Fibroblast of lung (primary cell): ENCODE measurements around the gene RUBCNL. TPM values are rescaled to one million over a fixed set of nuclear protein-coding genes. Genes with fewer than 3 reads are reported as not detected.

Experiments used
- DNase-seq, 2 donors: peaks; one replicate each; pipeline versions ENCODE4 v3.0.0 to v3.0.0-alpha.2; 2010; ENCODE audit warnings: low read depth in 2 of 2
- H2AFZ ChIP-seq: 2 replicates; pipeline ENCODE4 v1.5.1; 2012; ENCODE audit warnings: low read length, control low read depth, inconsistent platforms
- H3K27ac ChIP-seq: 2 replicates; pipeline ENCODE4 v1.5.1; 2011; ENCODE audit warnings: low read length, control low read depth; ENCODE audit not compliant: insufficient read depth
- H3K27me3 ChIP-seq: 2 replicates; pipeline ENCODE4 v1.5.1; 2011; ENCODE audit warnings: mild to moderate bottlenecking, low read length; ENCODE audit not compliant: control insufficient read depth, insufficient read depth
- H3K36me3 ChIP-seq: 2 replicates; pipeline ENCODE4 v1.5.1; 2011; ENCODE audit warnings: low read length; ENCODE audit not compliant: control insufficient read depth, insufficient read depth
- H3K4me1 ChIP-seq: 2 replicates; pipeline ENCODE4 v1.5.1; 2011; ENCODE audit warnings: low read length; ENCODE audit not compliant: control insufficient read depth, insufficient read depth; ENCODE audit errors: extremely low read depth
- H3K4me2 ChIP-seq: 2 replicates; pipeline ENCODE4 v1.5.1; 2011; ENCODE audit warnings: low read length, control low read depth; ENCODE audit not compliant: insufficient read depth; ENCODE audit errors: extremely low read depth
- H3K4me3 ChIP-seq, 4 experiments: fragments of 200-600 bp in 1 of 4; sonication (generic) in 1 of 4; replicated peaks in 1 of 4; 2 replicates each; pipeline ENCODE4 v1.5.1; 2011 to 2016; ENCODE audit warnings: low read length in 4 of 4, low read depth in 3 of 4, mild to moderate bottlenecking in 3 of 4, control low read depth in 2 of 4, inconsistent platforms in 1 of 4, mixed read lengths in 1 of 4; ENCODE audit not compliant: insufficient read depth in 1 of 4; ENCODE audit errors: control extremely low read depth in 1 of 4
- H3K79me2 ChIP-seq: 2 replicates; pipeline ENCODE4 v1.5.1; 2012; ENCODE audit warnings: mild to moderate bottlenecking, low read length, inconsistent platforms; ENCODE audit not compliant: control insufficient read depth, insufficient read depth
- H3K9ac ChIP-seq: 2 replicates; pipeline ENCODE4 v1.5.1; 2011; ENCODE audit warnings: mild to moderate bottlenecking, low read length, control low read depth; ENCODE audit not compliant: insufficient read depth
- H3K9me3 ChIP-seq: 2 replicates; pipeline ENCODE4 v1.5.1; 2012; ENCODE audit warnings: low read depth, low read length; ENCODE audit not compliant: control insufficient read depth, insufficient read depth
- H4K20me1 ChIP-seq: 2 replicates; pipeline ENCODE4 v1.5.1; 2011; ENCODE audit warnings: low read length; ENCODE audit not compliant: control insufficient read depth, insufficient read depth; ENCODE audit errors: extremely low read depth
- CTCF ChIP-seq, 2 donors: IDR thresholded peaks in 1 of 2; conservative IDR thresholded peaks in 1 of 2; 1 replicate in 1 of 2; 2 replicates in 1 of 2; pipeline ENCODE4 v1.5.1; 2011 to 2012; ENCODE audit warnings: low read length in 2 of 2, control low read depth in 1 of 2, inconsistent platforms in 1 of 2, low read depth in 1 of 2, mild to moderate bottlenecking in 1 of 2
- EZH2 ChIP-seq: IDR thresholded peaks from 2 replicates; pipeline ENCODE4 v1.5.1; 2012; ENCODE audit warnings: low read length, control low read depth, mild to moderate bottlenecking; ENCODE audit errors: missing control alignments
- polyA plus RNA-seq, 2 donors: library from polyadenylated mRNA; depleted of rRNA in 1 of 2; stranded (reverse) in 1 of 2; unstranded in 1 of 2; fragments of >200 nt; gene quantifications; 2 replicates each; pipeline ENCODE4 v1.2.1, GENCODE V29; 2011 to 2012; ENCODE audit warnings: missing spikeins in 1 of 2
- total RNA-seq: library from RNA; depleted of rRNA; stranded (reverse); fragments of >200 nt; gene quantifications from 2 replicates; pipeline ENCODE4 v1.2.1, GENCODE V29; 2014

The RUBCNL gene
- total and polyA plus RNA-seq, 2 donors (not counting 1 experiment from before 2014, with no cell fraction given), result 0.70 to 3.6 TPM

DNA sequence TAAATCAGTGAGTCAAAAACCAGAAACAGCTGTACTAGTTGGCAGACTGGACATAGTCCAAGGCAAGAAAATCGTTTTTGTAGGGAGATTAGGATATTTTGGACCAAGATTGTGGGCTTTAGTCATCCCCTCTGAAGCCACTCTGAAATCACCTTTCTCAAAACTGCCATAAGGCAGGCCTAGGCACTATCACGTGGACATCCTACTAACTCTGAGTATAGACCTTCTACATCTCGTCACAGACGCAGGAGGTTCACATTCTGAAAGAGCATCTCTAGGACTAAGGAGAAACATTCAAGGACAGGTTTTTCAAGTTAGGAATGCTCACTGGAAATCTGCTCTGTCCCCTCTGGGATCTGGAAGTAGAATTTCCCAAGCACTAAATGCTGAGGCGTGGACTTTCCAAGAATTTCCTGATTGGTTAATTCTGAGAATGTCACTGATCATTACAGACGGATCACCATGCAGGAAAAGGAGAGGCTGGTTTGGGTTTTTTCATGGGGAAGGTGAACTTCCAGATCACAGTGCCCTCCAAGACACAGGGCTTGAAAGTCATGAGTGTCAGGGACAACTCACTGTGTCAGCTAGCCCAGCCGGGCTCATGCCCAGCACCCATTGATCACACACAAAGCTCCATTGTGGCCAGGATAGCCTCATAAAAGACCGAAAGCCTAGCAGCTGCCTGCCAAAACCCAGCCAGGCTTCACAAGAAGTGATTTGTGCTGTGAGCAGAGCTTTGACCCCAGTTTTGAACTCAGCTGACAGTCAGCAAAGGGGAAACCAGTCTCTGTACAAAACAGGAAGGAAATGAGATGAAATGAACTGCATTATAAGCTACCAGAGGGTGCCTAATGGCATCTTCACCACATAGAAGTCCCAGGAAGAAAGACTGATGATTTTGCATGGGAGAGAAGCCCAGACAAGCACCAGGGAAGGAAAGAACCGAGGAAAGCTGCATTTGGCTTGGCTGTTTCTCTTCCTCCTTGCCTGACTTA, 2.7 kb upstream of the RUBCNL start:
- Histone ChIP-seq H3K27ac (no peak overlapping the region), H3K9me3 (no peaks in the 10 kb centered on the region), H3K4me3 (no peak overlapping the region), H3K36me3 (no peaks in the 10 kb centered on the region), H4K20me1 (no peaks in the 10 kb centered on the region), H3K4me1 (peaks cover 2% of the 10 kb centered on the region), H3K27me3 (peaks cover 30% of the 10 kb centered on the region), H2AFZ (no peak overlapping the region), H3K9ac (no peak overlapping the region), H3K4me2 (no peak overlapping the region), H3K79me2 (no peaks in the 10 kb centered on the region)
- TF ChIP-seq CTCF (conservative IDR thresholded peaks at IDR 0.05 in 1 of 2, IDR thresholded peaks at IDR 0.05 in 1 of 2; ENCODE audit: low read depth in 1 of 2, low read length in 2 of 2) (no peak), EZH2 (no peak)
- peak in 1 of 2 donors; percentile 17 for DNase-seq

GRCh38 chr13:46388846-46389245, 1.8 kb upstream of the RUBCNL start:
- Histone ChIP-seq H3K79me2 (no peaks in the 10 kb centered on the region), H3K9ac (no peak overlapping the region), H4K20me1 (no peaks in the 10 kb centered on the region), H3K4me3 (no peak overlapping the region), H2AFZ (no peak overlapping the region), H3K36me3 (no peaks in the 10 kb centered on the region), H3K4me1 (peaks cover 2% of the 10 kb centered on the region), H3K4me2 (no peak overlapping the region), H3K27me3 (peaks cover 30% of the 10 kb centered on the region), H3K9me3 (no peaks in the 10 kb centered on the region), H3K27ac (no peak overlapping the region)
- TF ChIP-seq CTCF (conservative IDR thresholded peaks at IDR 0.05 in 1 of 2, IDR thresholded peaks at IDR 0.05 in 1 of 2; ENCODE audit: low read depth in 1 of 2, low read length in 2 of 2) (no peak), EZH2 (no peak)
- DNase-seq, result no peak

- no peak for DNase-seq
- Histone ChIP-seq H3K4me3 (no peak overlapping the region), H3K27me3 (peaks cover 30% of the 10 kb centered on the region), H3K9ac (no peak overlapping the region), H4K20me1 (no peaks in the 10 kb centered on the region), H2AFZ (no peak overlapping the region), H3K9me3 (no peaks in the 10 kb centered on the region), H3K4me2 (no peak overlapping the region), H3K4me1 (peaks cover 2% of the 10 kb centered on the region), H3K79me2 (no peaks in the 10 kb centered on the region), H3K36me3 (no peaks in the 10 kb centered on the region), H3K27ac (no peak overlapping the region)
- no peak for TF ChIP-seq CTCF (conservative IDR thresholded peaks at IDR 0.05 in 1 of 2, IDR thresholded peaks at IDR 0.05 in 1 of 2; ENCODE audit: low read depth in 1 of 2, low read length in 2 of 2)
- TF ChIP-seq EZH2, result no peak
These were observed 1.3 kb upstream of the RUBCNL start for GRCh38 chr13:46388308-46388707.
